Suprapubic skin (tissue), 4 donors: ENCODE results near the gene LEFTY1. TPM values are rescaled to one million over a fixed set of nuclear protein-coding genes. Genes with fewer than 3 reads are reported as not detected.

Source experiments
- DNase-seq, 2 donors: peaks; one replicate each; pipeline ENCODE4 v3.0.0-alpha.2; 2019; ENCODE audit warnings: low spot score in 2 of 2
- H3K27ac ChIP-seq: fragments of 200-600 bp; sonication (generic); one replicate; pipeline ENCODE4 v1.5.1; 2019
- H3K27me3 ChIP-seq: fragments of 200-600 bp; sonication (generic); one replicate; pipeline ENCODE4 v1.5.1; 2019
- H3K36me3 ChIP-seq: fragments of 200-600 bp; sonication (generic); one replicate; pipeline ENCODE4 v1.5.1; 2019
- H3K4me1 ChIP-seq: fragments of 200-600 bp; sonication (generic); one replicate; pipeline ENCODE4 v1.5.1; 2019
- H3K4me3 ChIP-seq: fragments of 200-600 bp; sonication (generic); one replicate; pipeline ENCODE4 v1.5.1; 2019; ENCODE audit warnings: mild to moderate bottlenecking
- H3K9me3 ChIP-seq: fragments of 200-600 bp; sonication (generic); one replicate; pipeline ENCODE4 v1.5.1; 2019
- EP300 ChIP-seq: sonication (generic); formaldehyde crosslinking; IDR thresholded peaks from one replicate; pipeline ENCODE4 v1.6.1; 2017; ENCODE audit warnings: antibody characterized with exemption
- POLR2A ChIP-seq, 2 donors: fragments of 450-650 bp; IDR thresholded peaks; one replicate each; pipeline ENCODE4 v1.6.1; 2017; ENCODE audit warnings: antibody characterized with exemption in 2 of 2, mild to moderate bottlenecking in 2 of 2, moderate library complexity in 2 of 2
- POLR2AphosphoS5 ChIP-seq, 3 donors: sonication (generic); formaldehyde crosslinking; IDR thresholded peaks; one replicate each; pipeline ENCODE4 v1.6.1; 2017; ENCODE audit warnings: antibody characterized with exemption in 3 of 3
- WGBS: methylation state at CpG from one replicate; pipeline ENCODE4 v1.1.5; 2018; 5-methylcytosine and 5-hydroxymethylcytosine counted together
- total RNA-seq, 4 donors: library from RNA; depleted of rRNA; stranded (reverse); fragments of >200 nt; gene quantifications; one replicate each; pipeline ENCODE4 v1.1.0, GENCODE V29; 2016
- TF ChIP-seq, protein P1 (sequence below), 2 donors: fragments of 200-600 bp in 1 of 2; fragments of 450-650 bp in 1 of 2; sonication (generic) in 1 of 2; IDR thresholded peaks; one replicate each; pipeline ENCODE4 v1.5.1; 2016 to 2019; ENCODE audit warnings: antibody characterized with exemption in 2 of 2, mild to moderate bottlenecking in 1 of 2, moderate library complexity in 1 of 2

Gene LEFTY1
- total RNA-seq, 4 donors from 2014 or later, result not detected

- Histone ChIP-seq H3K27ac (no peak overlapping the region), H3K27me3 (no peaks in the 10 kb centered on the region), H3K4me1 (peaks cover 3% of the 10 kb centered on the region), H3K4me3 (no peak overlapping the region), H3K9me3 (no peaks in the 10 kb centered on the region), H3K36me3 (no peaks in the 10 kb centered on the region)
- DNase-seq, result no peak
- WGBS, result 90% methylated on average over 6 of the region's 6 CpGs
- TF ChIP-seq POLR2AphosphoS5 (IDR thresholded peaks at IDR 0.05), result no peak
- TF ChIP-seq POLR2A (IDR thresholded peaks at IDR 0.05), result no peak
- TF ChIP-seq, protein P1, sequence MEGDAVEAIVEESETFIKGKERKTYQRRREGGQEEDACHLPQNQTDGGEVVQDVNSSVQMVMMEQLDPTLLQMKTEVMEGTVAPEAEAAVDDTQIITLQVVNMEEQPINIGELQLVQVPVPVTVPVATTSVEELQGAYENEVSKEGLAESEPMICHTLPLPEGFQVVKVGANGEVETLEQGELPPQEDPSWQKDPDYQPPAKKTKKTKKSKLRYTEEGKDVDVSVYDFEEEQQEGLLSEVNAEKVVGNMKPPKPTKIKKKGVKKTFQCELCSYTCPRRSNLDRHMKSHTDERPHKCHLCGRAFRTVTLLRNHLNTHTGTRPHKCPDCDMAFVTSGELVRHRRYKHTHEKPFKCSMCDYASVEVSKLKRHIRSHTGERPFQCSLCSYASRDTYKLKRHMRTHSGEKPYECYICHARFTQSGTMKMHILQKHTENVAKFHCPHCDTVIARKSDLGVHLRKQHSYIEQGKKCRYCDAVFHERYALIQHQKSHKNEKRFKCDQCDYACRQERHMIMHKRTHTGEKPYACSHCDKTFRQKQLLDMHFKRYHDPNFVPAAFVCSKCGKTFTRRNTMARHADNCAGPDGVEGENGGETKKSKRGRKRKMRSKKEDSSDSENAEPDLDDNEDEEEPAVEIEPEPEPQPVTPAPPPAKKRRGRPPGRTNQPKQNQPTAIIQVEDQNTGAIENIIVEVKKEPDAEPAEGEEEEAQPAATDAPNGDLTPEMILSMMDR (IDR thresholded peaks at IDR 0.05), result no peak
- TF ChIP-seq EP300, result no peak
Measured at GRCh38 chr1:225906467-225906866, 17.5 kb upstream of the LEFTY1 start.

DNA sequence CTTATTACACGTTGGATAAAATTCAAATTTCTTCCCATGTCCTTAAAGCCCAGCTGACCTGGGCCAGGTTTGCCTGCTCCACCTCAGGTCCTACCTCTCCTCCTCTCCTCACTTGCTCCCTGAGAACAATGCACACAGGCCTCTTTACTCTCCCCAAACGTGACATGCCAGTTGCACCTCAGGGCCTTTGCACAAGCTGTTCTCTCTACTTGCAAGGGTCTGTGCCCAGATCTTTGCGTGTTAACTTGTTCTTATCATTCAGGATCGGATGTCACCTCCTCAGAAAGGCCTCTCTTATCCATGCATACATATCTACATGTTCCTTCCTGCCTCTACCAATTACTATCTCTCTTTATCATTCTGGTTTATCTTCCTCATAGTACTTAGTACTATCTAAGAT lies 14.7 kb upstream of the LEFTY1 start:
- no peaks in the 10 kb centered on the region for H3K36me3 ChIP-seq
- H3K27me3 ChIP-seq, result no peaks in the 10 kb centered on the region
- H3K4me1 ChIP-seq, result no peaks in the 10 kb centered on the region
- H3K27ac ChIP-seq, result no peak overlapping the region
- WGBS, result 74% methylated on average over 4 of the region's 4 CpGs
- no peak for DNase-seq
- no peak overlapping the region for H3K4me3 ChIP-seq
- TF ChIP-seq EP300 (no peak), POLR2AphosphoS5 (IDR thresholded peaks at IDR 0.05) (no peak), POLR2A (IDR thresholded peaks at IDR 0.05) (no peak)
- TF ChIP-seq, protein P1 (IDR thresholded peaks at IDR 0.05), result no peak
- H3K9me3 ChIP-seq, result no peaks in the 10 kb centered on the region

GRCh38 chr1:225899044-225899925 lies 10.3 kb upstream of the LEFTY1 start:
- no peak for DNase-seq
- no peak for TF ChIP-seq POLR2A (IDR thresholded peaks at IDR 0.05)
- no peak for TF ChIP-seq POLR2AphosphoS5 (IDR thresholded peaks at IDR 0.05)
- no peak for TF ChIP-seq EP300
- TF ChIP-seq, protein P1 (IDR thresholded peaks at IDR 0.05), result no peak
- 72% methylated on average over 3 of the region's 4 CpGs for WGBS
- Histone ChIP-seq H3K4me1 (peaks cover 10% of the 10 kb centered on the region), H3K27me3 (no peaks in the 10 kb centered on the region), H3K9me3 (no peaks in the 10 kb centered on the region), H3K36me3 (no peaks in the 10 kb centered on the region), H3K27ac (no peak overlapping the region), H3K4me3 (no peak overlapping the region)

GRCh38 chr1:225897595-225898514 lies 8.9 kb upstream of the LEFTY1 start:
- Histone ChIP-seq H3K27me3 (no peaks in the 10 kb centered on the region), H3K36me3 (no peaks in the 10 kb centered on the region), H3K4me1 (peaks cover 10% of the 10 kb centered on the region), H3K4me3 (no peak overlapping the region), H3K9me3 (no peaks in the 10 kb centered on the region), H3K27ac (no peak overlapping the region)
- DNase-seq, result no peak
- 92% methylated on average over 19 of the region's 19 CpGs for WGBS
- TF ChIP-seq, protein P1 (IDR thresholded peaks at IDR 0.05), result no peak
- TF ChIP-seq POLR2A (IDR thresholded peaks at IDR 0.05) (no peak), POLR2AphosphoS5 (IDR thresholded peaks at IDR 0.05) (no peak)
